ENCODE measurements around the gene ACR. TPM values are rescaled to one million over a fixed set of nuclear protein-coding genes. Genes with fewer than 3 reads are reported as not detected.

The ACR gene
- 1 to 10 TPM in 1 of 4 donors, under 1 TPM in 1, not detected in 2; 0.25 to 1.1 TPM for polyA plus RNA-seq
- long read RNA-seq, donor 1, result 0 reads
- long read RNA-seq, donor 2, result 0 reads
- long read RNA-seq, donor 3, result 0 reads
- long read RNA-seq, donor 4, result 0 reads
- long read RNA-seq, donor 5, result 0 reads
- long read RNA-seq, donor 6, result 0 reads
- long read RNA-seq, donor 7, result 0 reads
- long read RNA-seq, donor 8, result 0 reads
- long read RNA-seq, donor 9, result 0 reads
- long read RNA-seq, donor 10, partial matches to known transcripts, result 15 of 15 reads
- long read RNA-seq, donor 10, other reads (novel, unspliced or antisense), result 0 of 15 reads

- FAIRE-seq (no peak), DNase-seq (no peak)
- Histone ChIP-seq H3K36me3 (ENCODE audit: control insufficient read depth in 3 of 3, insufficient read depth in 2 of 3, low read depth in 1 of 3, low read length in 3 of 3) (no peaks in the 10 kb centered on the region), H3K4me3 (ENCODE audit: low read depth in 1 of 3, low read length in 3 of 3) (no peak within 1 kb of the TSS), H3K9me3 (ENCODE audit: control insufficient read depth in 2 of 2, insufficient read depth in 1 of 2, low read depth in 1 of 2, low read length in 1 of 2) (no peaks in the 10 kb centered on the region), H3K27me3 (ENCODE audit: control insufficient read depth in 3 of 3, insufficient read depth in 3 of 3, low read length in 3 of 3) (no peaks in the 10 kb centered on the region), H3K4me1 (ENCODE audit: control insufficient read depth in 3 of 3, insufficient read depth in 2 of 3, low read depth in 1 of 3, low read length in 2 of 3) (no peaks in the 10 kb centered on the region), H3K27ac (ENCODE audit: low read depth in 1 of 3, low read length in 2 of 3) (no peak within 1 kb of the TSS)
- whole genome bisulfite sequencing, 3 donors, result 75 to 78% (median 76%) methylated on average over 13 of the region's 13 CpGs
Measured at GRCh38 chr22:50737728-50738648, at the start of gene ACR. ACR (plus strand) TSS chr22:50738204; CDS start chr22:50738236, 32 bp downstream.

DNA sequence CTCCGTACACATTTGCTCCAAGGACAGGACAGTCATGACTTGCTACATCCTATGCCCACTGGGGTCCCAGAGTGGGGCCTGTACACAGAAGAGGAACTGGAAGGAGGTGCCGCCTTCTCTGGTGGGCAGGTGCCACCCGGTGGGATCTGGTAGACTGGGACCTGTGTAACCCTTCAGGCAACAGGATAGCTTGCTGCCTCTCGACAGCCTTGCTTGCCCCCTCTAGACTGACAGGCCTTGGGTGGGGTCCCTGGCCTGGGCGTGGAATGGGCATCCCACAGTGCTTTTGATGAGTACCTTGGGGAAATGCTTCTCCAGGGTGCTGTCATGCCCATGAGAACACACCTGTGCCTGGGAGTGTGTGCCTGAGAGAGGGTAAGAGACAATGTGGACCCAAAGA is 49.6 kb upstream of the ACR start:
- no peak for DNase-seq
- Histone ChIP-seq H3K36me3 (ENCODE audit: control insufficient read depth in 3 of 3, insufficient read depth in 2 of 3, low read depth in 1 of 3, low read length in 3 of 3) (no peaks in the 10 kb centered on the region), H3K4me1 (ENCODE audit: control insufficient read depth in 3 of 3, insufficient read depth in 2 of 3, low read depth in 1 of 3, low read length in 2 of 3) (no peaks in the 10 kb centered on the region), H3K4me3 (ENCODE audit: low read depth in 1 of 3, low read length in 3 of 3) (no peak overlapping the region), H3K27me3 (ENCODE audit: control insufficient read depth in 3 of 3, insufficient read depth in 3 of 3, low read length in 3 of 3) (no peaks in the 10 kb centered on the region), H3K9me3 (ENCODE audit: control insufficient read depth in 2 of 2, insufficient read depth in 1 of 2, low read depth in 1 of 2, low read length in 1 of 2) (no peaks in the 10 kb centered on the region), H3K27ac (ENCODE audit: low read depth in 1 of 3, low read length in 2 of 3) (no peak overlapping the region)
- WGBS, 3 donors, result 64 to 88% (median 87%) methylated on average over 5 of the region's 5 CpGs
- FAIRE-seq, result no peak

DNA sequence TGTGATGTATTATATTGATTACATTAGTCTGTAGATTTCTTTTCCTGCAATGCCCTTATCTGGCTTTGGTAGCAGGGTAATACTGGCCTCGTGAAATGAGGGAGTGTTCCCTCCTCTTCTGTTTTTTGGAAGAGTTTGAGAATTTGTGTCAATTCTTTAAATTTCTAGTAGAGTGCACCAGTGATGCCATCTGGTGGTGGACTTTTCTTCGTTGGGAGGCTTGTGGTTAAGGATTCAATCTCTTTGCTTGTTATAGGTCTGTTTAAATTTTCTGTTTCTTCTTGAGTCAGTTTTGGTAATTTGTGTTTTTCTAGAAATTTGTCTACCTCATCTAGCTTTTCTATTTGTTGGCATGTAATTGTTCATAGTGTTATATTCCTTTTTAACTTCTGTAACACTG is 46.5 kb upstream of the ACR start:
- no peak overlapping the region for H3K27ac ChIP-seq (ENCODE audit: low read depth in 1 of 3, low read length in 2 of 3)
- no peaks in the 10 kb centered on the region for H3K9me3 ChIP-seq (ENCODE audit: control insufficient read depth in 2 of 2, insufficient read depth in 1 of 2, low read depth in 1 of 2, low read length in 1 of 2)
- no peak for FAIRE-seq
- DNase-seq, result peak in 1 of 2 donors; percentile 38
- no peaks in the 10 kb centered on the region for H3K4me1 ChIP-seq (ENCODE audit: control insufficient read depth in 3 of 3, insufficient read depth in 2 of 3, low read depth in 1 of 3, low read length in 2 of 3)
- no peak overlapping the region for H3K4me3 ChIP-seq (ENCODE audit: low read depth in 1 of 3, low read length in 3 of 3)
- H3K36me3 ChIP-seq (ENCODE audit: control insufficient read depth in 3 of 3, insufficient read depth in 2 of 3, low read depth in 1 of 3, low read length in 3 of 3), result no peaks in the 10 kb centered on the region
- WGBS, 3 donors, result 4 to 9% (median 8%) methylated on average over 2 of the region's 2 CpGs
- no peaks in the 10 kb centered on the region for H3K27me3 ChIP-seq (ENCODE audit: control insufficient read depth in 3 of 3, insufficient read depth in 3 of 3, low read length in 3 of 3)

- Histone ChIP-seq H3K9me3 (ENCODE audit: control insufficient read depth in 2 of 2, insufficient read depth in 1 of 2, low read depth in 1 of 2, low read length in 1 of 2) (no peaks in the 10 kb centered on the region), H3K4me3 (ENCODE audit: low read depth in 1 of 3, low read length in 3 of 3) (no peak overlapping the region), H3K4me1 (ENCODE audit: control insufficient read depth in 3 of 3, insufficient read depth in 2 of 3, low read depth in 1 of 3, low read length in 2 of 3) (peaks cover 0 to under 1% (median 0%) of the 10 kb centered on the region in 3 donors), H3K27ac (ENCODE audit: low read depth in 1 of 3, low read length in 2 of 3) (no peak overlapping the region), H3K27me3 (ENCODE audit: control insufficient read depth in 3 of 3, insufficient read depth in 3 of 3, low read length in 3 of 3) (no peaks in the 10 kb centered on the region), H3K36me3 (ENCODE audit: control insufficient read depth in 3 of 3, insufficient read depth in 2 of 3, low read depth in 1 of 3, low read length in 3 of 3) (no peaks in the 10 kb centered on the region)
- no peak for DNase-seq
- 82 to 91% (median 88%) methylated on average over 6 of the region's 6 CpGs for WGBS, 3 donors
- no peak for FAIRE-seq
Measured at GRCh38 chr22:50693462-50693861, 44.5 kb upstream of the ACR start.

- H3K4me3 ChIP-seq (ENCODE audit: low read depth in 1 of 3, low read length in 3 of 3), result no peak overlapping the region
- no peak overlapping the region for H3K27ac ChIP-seq (ENCODE audit: low read depth in 1 of 3, low read length in 2 of 3)
- H3K4me1 ChIP-seq (ENCODE audit: control insufficient read depth in 3 of 3, insufficient read depth in 2 of 3, low read depth in 1 of 3, low read length in 2 of 3), result peaks cover 0 to 7% (median 0%) of the 10 kb centered on the region in 3 donors
- DNase-seq (no peak), FAIRE-seq (no peak)
- H3K27me3 ChIP-seq (ENCODE audit: control insufficient read depth in 3 of 3, insufficient read depth in 3 of 3, low read length in 3 of 3), result no peaks in the 10 kb centered on the region
- 68 to 77% (median 71%) methylated on average over 3 of the region's 3 CpGs for WGBS, 3 donors
- H3K36me3 ChIP-seq (ENCODE audit: control insufficient read depth in 3 of 3, insufficient read depth in 2 of 3, low read depth in 1 of 3, low read length in 3 of 3), result peaks cover 0 to 3% (median 0%) of the 10 kb centered on the region in 3 donors
- H3K9me3 ChIP-seq (ENCODE audit: control insufficient read depth in 2 of 2, insufficient read depth in 1 of 2, low read depth in 1 of 2, low read length in 1 of 2), result no peaks in the 10 kb centered on the region
Measured at GRCh38 chr22:50694099-50694605, 43.9 kb upstream of the ACR start.

DNA sequence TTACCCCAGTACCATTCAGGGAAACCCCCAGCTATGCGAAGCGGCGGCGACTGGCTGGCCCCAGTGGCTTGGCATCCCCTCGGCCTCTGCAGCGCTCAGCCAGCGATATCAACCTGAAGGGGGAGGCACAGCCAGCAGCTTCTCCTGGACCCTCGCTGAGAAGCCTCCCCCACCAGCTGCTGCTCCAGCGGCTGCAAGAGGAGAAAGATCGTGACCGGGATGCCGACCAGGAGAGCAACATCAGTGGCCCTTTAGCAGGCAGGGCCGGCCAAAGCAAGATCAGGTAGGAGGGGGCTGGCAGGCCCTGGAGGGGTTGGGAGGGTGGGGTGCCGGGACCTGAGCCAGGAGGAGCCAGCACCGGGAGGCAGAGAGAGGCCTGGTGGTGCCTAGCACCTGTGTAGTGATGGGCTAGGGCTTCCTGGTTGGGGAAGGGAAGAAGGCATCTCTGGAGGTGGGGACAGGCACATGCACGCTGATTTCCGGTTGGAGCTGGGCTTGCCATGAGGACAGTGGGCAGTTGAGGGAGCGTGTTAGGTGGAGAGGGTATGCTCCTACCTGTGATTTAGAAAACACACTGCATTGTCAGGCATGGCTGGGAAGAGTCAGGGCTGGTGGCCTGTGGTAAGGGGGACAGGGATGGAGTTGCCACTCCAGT is 43.1 kb upstream of the ACR start:
- peaks cover 0 to 11% (median 0%) of the 10 kb centered on the region in 3 donors for H3K36me3 ChIP-seq (ENCODE audit: control insufficient read depth in 3 of 3, insufficient read depth in 2 of 3, low read depth in 1 of 3, low read length in 3 of 3)
- peaks cover 0 to 15% (median 0%) of the 10 kb centered on the region in 3 donors for H3K4me1 ChIP-seq (ENCODE audit: control insufficient read depth in 3 of 3, insufficient read depth in 2 of 3, low read depth in 1 of 3, low read length in 2 of 3)
- 88 to 91% (median 88%) methylated on average over 18 of the region's 18 CpGs for WGBS, 3 donors
- FAIRE-seq, result no peak
- H3K27me3 ChIP-seq (ENCODE audit: control insufficient read depth in 3 of 3, insufficient read depth in 3 of 3, low read length in 3 of 3), result no peaks in the 10 kb centered on the region
- H3K9me3 ChIP-seq (ENCODE audit: control insufficient read depth in 2 of 2, insufficient read depth in 1 of 2, low read depth in 1 of 2, low read length in 1 of 2), result no peaks in the 10 kb centered on the region
- H3K4me3 ChIP-seq (ENCODE audit: low read depth in 1 of 3, low read length in 3 of 3), result no peak overlapping the region
- no peak overlapping the region for H3K27ac ChIP-seq (ENCODE audit: low read depth in 1 of 3, low read length in 2 of 3)
- no peak for DNase-seq

DNA sequence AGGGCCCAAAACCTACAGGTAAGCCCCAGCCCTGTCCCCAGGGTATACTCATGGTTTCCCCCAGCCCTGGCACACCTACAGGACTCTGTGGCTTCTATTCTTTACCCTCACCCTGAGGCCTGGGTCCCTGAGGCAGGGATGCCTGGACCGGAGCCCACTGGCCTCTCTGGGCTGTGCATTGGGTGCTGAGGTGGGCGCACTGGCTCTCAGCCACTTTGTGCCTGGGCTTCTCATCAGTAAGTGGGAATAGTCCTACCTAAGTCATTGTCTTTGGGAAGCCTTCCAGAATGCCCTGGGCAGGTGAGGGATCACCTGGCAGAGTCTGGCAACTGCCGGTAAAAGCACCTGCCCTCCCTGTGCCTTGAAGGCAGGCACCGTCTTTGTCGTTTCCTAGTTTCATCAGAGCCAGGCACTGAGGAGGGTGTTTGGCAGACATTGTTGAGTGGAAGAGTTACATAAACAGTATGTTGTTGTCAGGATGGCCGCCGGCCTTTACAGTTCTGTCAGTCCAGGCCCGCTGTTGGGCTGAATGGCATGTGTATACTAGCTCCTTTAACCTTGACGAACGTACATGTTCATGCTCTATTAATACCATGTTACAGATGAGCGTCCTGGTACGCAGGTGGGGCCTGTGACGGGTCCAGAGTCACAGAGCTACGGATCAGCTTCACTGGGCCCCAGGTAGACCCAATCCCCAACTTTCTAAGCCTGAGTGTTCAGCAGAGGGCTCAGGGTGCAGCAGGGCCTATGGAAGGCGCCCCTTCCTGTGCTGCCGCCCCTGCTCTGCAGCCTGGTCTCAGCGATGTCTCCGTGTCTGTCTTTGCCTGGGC is 42.4 kb upstream of the ACR start:
- 42 to 80% (median 64%) methylated on average over 18 of the region's 18 CpGs for WGBS, 3 donors
- Histone ChIP-seq H3K4me1 (ENCODE audit: control insufficient read depth in 3 of 3, insufficient read depth in 2 of 3, low read depth in 1 of 3, low read length in 2 of 3) (peaks cover 0 to 22% (median 0%) of the 10 kb centered on the region in 3 donors), H3K4me3 (ENCODE audit: low read depth in 1 of 3, low read length in 3 of 3) (no peak overlapping the region), H3K9me3 (ENCODE audit: control insufficient read depth in 2 of 2, insufficient read depth in 1 of 2, low read depth in 1 of 2, low read length in 1 of 2) (no peaks in the 10 kb centered on the region), H3K36me3 (ENCODE audit: control insufficient read depth in 3 of 3, insufficient read depth in 2 of 3, low read depth in 1 of 3, low read length in 3 of 3) (peaks cover 0 to 11% (median 0%) of the 10 kb centered on the region in 3 donors), H3K27ac (ENCODE audit: low read depth in 1 of 3, low read length in 2 of 3) (no peak overlapping the region), H3K27me3 (ENCODE audit: control insufficient read depth in 3 of 3, insufficient read depth in 3 of 3, low read length in 3 of 3) (no peaks in the 10 kb centered on the region)
- no peak for FAIRE-seq
- DNase-seq, result no peak
